AG04449 (cell line): ENCODE results near the gene TMCC1.

ENCODE experiments used
- CTCF ChIA-PET: fragments of 350-600 bp; formaldehyde crosslinking; extraction: SDS; loops from one replicate; lab custom pipeline; 2021; ENCODE audit warnings: antibody characterized with exemption; lab: Yijun Ruan, JAX
- POLR2A ChIA-PET: fragments of 400-600, 350-600 bp; formaldehyde crosslinking; extraction: SDS; loops from one replicate; lab custom pipeline; 2020; ENCODE audit warnings: antibody characterized with exemption, inconsistent platforms; lab: Yijun Ruan, JAX
- DNase-seq: peaks from one replicate; pipeline ENCODE4 v3.0.0-alpha.2; 2010; ENCODE audit warnings: low read depth, low spot score
- H3K4me3 ChIP-seq: 2 replicates; pipeline ENCODE4 v1.5.1; 2011; ENCODE audit warnings: low read depth, mild to moderate bottlenecking, control low read depth, low read length
- CTCF ChIP-seq: IDR thresholded peaks from one replicate; pipeline ENCODE4 v1.5.1; 2011; ENCODE audit warnings: mild to moderate bottlenecking, moderate library complexity, low read length, control low read depth, inconsistent platforms; ENCODE audit not compliant: insufficient read depth; ENCODE audit errors: missing control alignments

TMCC1 gene

GRCh38 chr3:129605203-129605921, 288.1 kb downstream of the TMCC1 start:
- CTCF ChIA-PET = interaction anchor here (0.8 to 3.2 kb wide), 7 partner anchors 9 to 224 kb away, joined by 3 to 24 read pairs (median 4); no protein-coding TSS in a partner anchor
- TF ChIP-seq CTCF = no peak
- POLR2A ChIA-PET = interaction anchor here (1.8 kb wide), 1 partner anchor 9 kb away, joined by 11 read pairs; no protein-coding TSS in a partner anchor
- no peak for DNase-seq
- peak overlapping the region; percentile 71 for H3K4me3 ChIP-seq

- ChIA-PET CTCF (interaction anchor here (1.2 to 3.2 kb wide), 5 partner anchors 9 to 224 kb away, joined by 3 to 24 read pairs (median 6); no protein-coding TSS in a partner anchor), POLR2A (interaction anchor here (1.8 kb wide), 1 partner anchor 8 kb away, joined by 11 read pairs; no protein-coding TSS in a partner anchor)
- H3K4me3 ChIP-seq = peak overlapping the region; percentile 71
- no peak for TF ChIP-seq CTCF
- DNase-seq = no peak
Measured at GRCh38 chr3:129604767-129605166, 288.7 kb downstream of the TMCC1 start.

- DNase-seq = no peak
- POLR2A ChIA-PET = interaction anchor here (1.2 kb wide), 1 partner anchor 23 kb away, joined by 3 read pairs; no protein-coding TSS in a partner anchor
- H3K4me3 ChIP-seq = peak overlapping the region; percentile 71
- no peak for TF ChIP-seq CTCF
- CTCF ChIA-PET = interaction anchor here (1.2 to 3.2 kb wide), 3 partner anchors 9 to 113 kb away, joined by 3 to 24 read pairs (median 3); no protein-coding TSS in a partner anchor
Measured at GRCh38 chr3:129603991-129604749, 289.3 kb downstream of the TMCC1 start.

- CTCF ChIA-PET = interaction anchor here (0.8 to 3.2 kb wide), 4 partner anchors 10 to 112 kb away, joined by 3 to 24 read pairs (median 3); no protein-coding TSS in a partner anchor
- no peak for DNase-seq
- POLR2A ChIA-PET = interaction anchor here (0.7 to 1.2 kb wide), 2 partner anchors 23 to 78 kb away, joined by 3 read pairs; no protein-coding TSS in a partner anchor
- TF ChIP-seq CTCF = no peak
- H3K4me3 ChIP-seq = peak overlapping the region; percentile 71
Measured at GRCh38 chr3:129603561-129603942, 290.0 kb downstream of the TMCC1 start.

- POLR2A ChIA-PET = interaction anchor here (0.7 to 1.2 kb wide), 4 partner anchors 24 to 113 kb away, joined by 3 read pairs; no protein-coding TSS in a partner anchor
- CTCF ChIA-PET = interaction anchor here (0.8 to 3.2 kb wide), 4 partner anchors 10 to 112 kb away, joined by 3 to 24 read pairs (median 3); no protein-coding TSS in a partner anchor
- peak overlapping the region; percentile 71 for H3K4me3 ChIP-seq
- TF ChIP-seq CTCF = no peak
- DNase-seq = peak; percentile 74
Measured at GRCh38 chr3:129602730-129603560, 290.6 kb downstream of the TMCC1 start.
